Neural cell (in vitro differentiated cells): ENCODE measurements around the gene TMEM220. TPM values are rescaled to one million over a fixed set of nuclear protein-coding genes. Genes with fewer than 3 reads are reported as not detected.

Experiments used
- H2AFZ ChIP-seq: fragments of 200-600, 300-800 bp; sonication (generic), shearing (Covaris generic); 2 replicates; pipeline ENCODE4 v1.6.0; 2014; ENCODE audit warnings: low read depth, mild to moderate bottlenecking, antibody characterized with exemption, low read length, moderate library complexity
- H3F3A ChIP-seq: fragments of 200-600 bp; shearing (Covaris generic); 2 replicates; pipeline ENCODE4 v1.6.1; 2016; ENCODE audit warnings: mild to moderate bottlenecking, moderate library complexity, mixed read lengths, antibody characterized with exemption, low read length; ENCODE audit not compliant: insufficient read depth, poor library complexity, severe bottlenecking
- H3K27ac ChIP-seq: fragments of 200-600, 300-800 bp; sonication (generic), shearing (Covaris generic); 2 replicates; pipeline ENCODE4 v1.5.1; 2014; ENCODE audit warnings: mild to moderate bottlenecking, low read length, moderate library complexity
- H3K27me3 ChIP-seq: fragments of 300-800, 200-600 bp; sonication (generic), shearing (Covaris generic); 2 replicates; pipeline ENCODE4 v1.6.0; 2014; ENCODE audit warnings: mild to moderate bottlenecking, low read depth, low read length, moderate library complexity; ENCODE audit not compliant: insufficient read depth
- H3K36me3 ChIP-seq: fragments of 300-800, 200-600 bp; sonication (generic), shearing (Covaris generic); 2 replicates; pipeline ENCODE4 v1.5.1; 2014; ENCODE audit warnings: mild to moderate bottlenecking, antibody characterized with exemption, low read length, moderate library complexity; ENCODE audit not compliant: insufficient read depth
- H3K4me2 ChIP-seq: fragments of 300-800, 200-600 bp; sonication (generic), shearing (Covaris generic); 2 replicates; pipeline ENCODE4 v1.6.0; 2014; ENCODE audit warnings: mild to moderate bottlenecking, low read length
- H3K4me3 ChIP-seq: fragments of 300-800, 200-600 bp; sonication (generic), shearing (Covaris generic); 2 replicates; pipeline ENCODE4 v1.5.1; 2014; ENCODE audit warnings: mild to moderate bottlenecking, low read length, moderate library complexity
- H3K79me2 ChIP-seq: fragments of 200-600 bp; shearing (Covaris generic); replicated peaks from 2 replicates; pipeline ENCODE4 v1.6.0; 2014; ENCODE audit warnings: mild to moderate bottlenecking, low read length, moderate library complexity; ENCODE audit not compliant: insufficient read depth
- H3K9ac ChIP-seq: fragments of 300-800, 200-600 bp; sonication (generic), shearing (Covaris generic); 2 replicates; pipeline ENCODE4 v1.6.1; 2016; ENCODE audit warnings: mild to moderate bottlenecking, low read length, mixed read lengths
- H3K9me2 ChIP-seq: fragments of 200-600 bp; shearing (Covaris generic); 2 replicates; pipeline ENCODE4 v1.6.1; 2016; ENCODE audit warnings: mild to moderate bottlenecking, low read length, mixed read lengths; ENCODE audit not compliant: insufficient read depth
- H3K9me3 ChIP-seq: fragments of 200-600, 300-800 bp; sonication (generic), shearing (Covaris generic); 2 replicates; pipeline ENCODE4 v1.6.1; 2016; ENCODE audit warnings: mild to moderate bottlenecking, mixed run types, low read length, moderate library complexity, mixed read lengths
- H4K20me1 ChIP-seq: fragments of 200-600 bp; shearing (Covaris generic); 2 replicates; pipeline ENCODE4 v1.6.1; 2016; ENCODE audit warnings: mild to moderate bottlenecking, mixed run types; ENCODE audit not compliant: insufficient read depth
- EP300 ChIP-seq: fragments of 450-650 bp; conservative IDR thresholded peaks from 2 replicates; pipeline ENCODE4 v1.6.1; 2014; ENCODE audit warnings: antibody characterized with exemption, mild to moderate bottlenecking, moderate library complexity; ENCODE audit not compliant: poor library complexity, severe bottlenecking
- EZH2 ChIP-seq: fragments of 200-600, 300-800 bp; shearing (Covaris generic), sonication (generic); IDR thresholded peaks from 2 replicates; pipeline ENCODE4 v1.6.1; 2014; ENCODE audit warnings: antibody characterized with exemption, low read length, borderline replicate concordance, mild to moderate bottlenecking; ENCODE audit not compliant: insufficient read depth, poor library complexity, severe bottlenecking
- MXI1 ChIP-seq: fragments of 450-650 bp; conservative IDR thresholded peaks from 2 replicates; pipeline ENCODE4 v1.6.1; 2014; ENCODE audit warnings: antibody characterized with exemption, mild to moderate bottlenecking; ENCODE audit not compliant: poor library complexity, severe bottlenecking
- POLR2AphosphoS5 ChIP-seq: IDR thresholded peaks from 2 replicates; pipeline ENCODE4 v1.6.1; 2012
- RAD21 ChIP-seq: fragments of 450-650 bp; conservative IDR thresholded peaks from 2 replicates; pipeline ENCODE4 v1.6.1; 2014; ENCODE audit warnings: antibody characterized with exemption, mild to moderate bottlenecking, moderate library complexity
- SMC3 ChIP-seq: fragments of 450-650 bp; conservative IDR thresholded peaks from 2 replicates; pipeline ENCODE4 v1.6.1; 2014; ENCODE audit warnings: antibody characterized with exemption, mild to moderate bottlenecking, moderate library complexity; ENCODE audit not compliant: poor library complexity
- TAF1 ChIP-seq: IDR thresholded peaks from 2 replicates; pipeline ENCODE4 v1.6.1; 2012; ENCODE audit warnings: low read depth
- polyA plus RNA-seq: library from polyadenylated mRNA; depleted of rRNA; stranded (reverse); fragments of >200 nt; gene quantifications from 2 replicates; pipeline ENCODE4 v1.2.3, GENCODE V29; 2014
- TF ChIP-seq, protein P1 (sequence below): IDR thresholded peaks from 2 replicates; pipeline ENCODE4 v1.6.1; 2012; ENCODE audit warnings: borderline replicate concordance
- TF ChIP-seq, protein P2 (sequence below): fragments of 450-650 bp; IDR thresholded peaks from 2 replicates; pipeline ENCODE4 v1.5.1; 2014; ENCODE audit warnings: antibody characterized with exemption, mild to moderate bottlenecking, moderate library complexity; ENCODE audit not compliant: poor library complexity, severe bottlenecking

Gene TMEM220
- polyA plus RNA-seq, 1 donor from 2014 or later, result not detected

DNA sequence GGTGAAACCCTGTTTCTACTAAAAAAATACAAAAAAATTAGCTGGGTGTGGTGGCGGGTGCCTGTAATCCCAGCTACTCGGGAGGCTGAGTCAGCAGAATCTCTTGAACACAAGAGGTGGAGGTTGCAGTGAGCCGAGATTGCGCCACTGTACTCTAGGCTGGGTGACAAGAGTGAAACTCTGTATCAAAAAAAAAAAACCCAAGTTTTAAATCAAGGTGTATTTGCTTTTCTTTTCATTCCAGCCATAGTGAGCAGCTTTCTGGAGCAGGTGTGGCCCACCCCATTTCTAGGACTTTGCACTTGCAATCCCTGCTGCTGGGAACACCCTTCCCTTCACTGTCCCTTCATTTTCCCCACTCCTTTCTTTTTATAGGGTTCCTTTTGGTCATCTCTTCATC lies 45.2 kb upstream of the TMEM220 start:
- no peak overlapping the region for H3K4me3 ChIP-seq
- no peaks in the 10 kb centered on the region for H3K9me3 ChIP-seq
- no peak overlapping the region for H3K9ac ChIP-seq
- H2AFZ ChIP-seq, result no peak overlapping the region
- H3K9me2 ChIP-seq, result no peaks in the 10 kb centered on the region
- no peaks in the 10 kb centered on the region for H3K36me3 ChIP-seq
- H3K27ac ChIP-seq, result peak overlapping the region; percentile 95
- no peak overlapping the region for H3K4me2 ChIP-seq
- no peaks in the 10 kb centered on the region for H3K27me3 ChIP-seq
- no peaks in the 10 kb centered on the region for H4K20me1 ChIP-seq
- TF ChIP-seq RAD21 (no peak), EZH2 (no peak), EP300 (no peak), SMC3 (no peak), TAF1 (no peak), MXI1 (no peak), POLR2AphosphoS5 (no peak)
- TF ChIP-seq, protein P1, sequence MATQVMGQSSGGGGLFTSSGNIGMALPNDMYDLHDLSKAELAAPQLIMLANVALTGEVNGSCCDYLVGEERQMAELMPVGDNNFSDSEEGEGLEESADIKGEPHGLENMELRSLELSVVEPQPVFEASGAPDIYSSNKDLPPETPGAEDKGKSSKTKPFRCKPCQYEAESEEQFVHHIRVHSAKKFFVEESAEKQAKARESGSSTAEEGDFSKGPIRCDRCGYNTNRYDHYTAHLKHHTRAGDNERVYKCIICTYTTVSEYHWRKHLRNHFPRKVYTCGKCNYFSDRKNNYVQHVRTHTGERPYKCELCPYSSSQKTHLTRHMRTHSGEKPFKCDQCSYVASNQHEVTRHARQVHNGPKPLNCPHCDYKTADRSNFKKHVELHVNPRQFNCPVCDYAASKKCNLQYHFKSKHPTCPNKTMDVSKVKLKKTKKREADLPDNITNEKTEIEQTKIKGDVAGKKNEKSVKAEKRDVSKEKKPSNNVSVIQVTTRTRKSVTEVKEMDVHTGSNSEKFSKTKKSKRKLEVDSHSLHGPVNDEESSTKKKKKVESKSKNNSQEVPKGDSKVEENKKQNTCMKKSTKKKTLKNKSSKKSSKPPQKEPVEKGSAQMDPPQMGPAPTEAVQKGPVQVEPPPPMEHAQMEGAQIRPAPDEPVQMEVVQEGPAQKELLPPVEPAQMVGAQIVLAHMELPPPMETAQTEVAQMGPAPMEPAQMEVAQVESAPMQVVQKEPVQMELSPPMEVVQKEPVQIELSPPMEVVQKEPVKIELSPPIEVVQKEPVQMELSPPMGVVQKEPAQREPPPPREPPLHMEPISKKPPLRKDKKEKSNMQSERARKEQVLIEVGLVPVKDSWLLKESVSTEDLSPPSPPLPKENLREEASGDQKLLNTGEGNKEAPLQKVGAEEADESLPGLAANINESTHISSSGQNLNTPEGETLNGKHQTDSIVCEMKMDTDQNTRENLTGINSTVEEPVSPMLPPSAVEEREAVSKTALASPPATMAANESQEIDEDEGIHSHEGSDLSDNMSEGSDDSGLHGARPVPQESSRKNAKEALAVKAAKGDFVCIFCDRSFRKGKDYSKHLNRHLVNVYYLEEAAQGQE, result no peak
- TF ChIP-seq, protein P2, sequence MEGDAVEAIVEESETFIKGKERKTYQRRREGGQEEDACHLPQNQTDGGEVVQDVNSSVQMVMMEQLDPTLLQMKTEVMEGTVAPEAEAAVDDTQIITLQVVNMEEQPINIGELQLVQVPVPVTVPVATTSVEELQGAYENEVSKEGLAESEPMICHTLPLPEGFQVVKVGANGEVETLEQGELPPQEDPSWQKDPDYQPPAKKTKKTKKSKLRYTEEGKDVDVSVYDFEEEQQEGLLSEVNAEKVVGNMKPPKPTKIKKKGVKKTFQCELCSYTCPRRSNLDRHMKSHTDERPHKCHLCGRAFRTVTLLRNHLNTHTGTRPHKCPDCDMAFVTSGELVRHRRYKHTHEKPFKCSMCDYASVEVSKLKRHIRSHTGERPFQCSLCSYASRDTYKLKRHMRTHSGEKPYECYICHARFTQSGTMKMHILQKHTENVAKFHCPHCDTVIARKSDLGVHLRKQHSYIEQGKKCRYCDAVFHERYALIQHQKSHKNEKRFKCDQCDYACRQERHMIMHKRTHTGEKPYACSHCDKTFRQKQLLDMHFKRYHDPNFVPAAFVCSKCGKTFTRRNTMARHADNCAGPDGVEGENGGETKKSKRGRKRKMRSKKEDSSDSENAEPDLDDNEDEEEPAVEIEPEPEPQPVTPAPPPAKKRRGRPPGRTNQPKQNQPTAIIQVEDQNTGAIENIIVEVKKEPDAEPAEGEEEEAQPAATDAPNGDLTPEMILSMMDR, result no peak
- peaks cover 5% of the 10 kb centered on the region for H3F3A ChIP-seq
- H3K79me2 ChIP-seq, result no peaks in the 10 kb centered on the region

DNA sequence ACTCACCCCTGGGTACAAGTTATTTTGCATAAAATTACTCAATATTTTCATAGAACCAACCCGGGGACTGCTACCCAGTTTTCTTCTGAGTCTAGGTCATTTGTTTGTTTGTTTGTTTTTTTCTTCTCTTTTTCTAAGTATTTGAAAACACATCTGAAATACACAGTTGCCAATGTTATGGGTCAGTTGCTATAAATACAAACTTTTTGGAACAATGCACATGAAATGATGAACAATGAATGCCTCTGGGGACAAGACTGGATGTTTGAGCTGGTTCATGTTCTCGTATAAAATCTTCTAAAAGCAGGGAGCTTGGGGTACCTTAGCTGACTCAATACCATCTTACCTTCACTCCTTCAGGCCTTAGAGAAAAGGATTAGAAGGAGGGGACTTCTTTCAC lies 43.6 kb upstream of the TMEM220 start:
- peak overlapping the region; percentile 95 for H3K27ac ChIP-seq
- no peak overlapping the region for H3K4me2 ChIP-seq
- H3K9me3 ChIP-seq, result no peaks in the 10 kb centered on the region
- no peaks in the 10 kb centered on the region for H3K79me2 ChIP-seq
- no peaks in the 10 kb centered on the region for H3K27me3 ChIP-seq
- H4K20me1 ChIP-seq, result no peaks in the 10 kb centered on the region
- TF ChIP-seq RAD21, result no peak
- peak; percentile 18 for TF ChIP-seq MXI1
- H3K4me3 ChIP-seq, result peak overlapping the region; percentile 31
- no peak overlapping the region for H2AFZ ChIP-seq
- H3K9ac ChIP-seq, result peak overlapping the region; percentile 51
- peaks cover 5% of the 10 kb centered on the region for H3F3A ChIP-seq
- no peaks in the 10 kb centered on the region for H3K36me3 ChIP-seq
- H3K9me2 ChIP-seq, result no peaks in the 10 kb centered on the region
